ENCODE measurements around the gene COL18A1.

The COL18A1 gene

DNA sequence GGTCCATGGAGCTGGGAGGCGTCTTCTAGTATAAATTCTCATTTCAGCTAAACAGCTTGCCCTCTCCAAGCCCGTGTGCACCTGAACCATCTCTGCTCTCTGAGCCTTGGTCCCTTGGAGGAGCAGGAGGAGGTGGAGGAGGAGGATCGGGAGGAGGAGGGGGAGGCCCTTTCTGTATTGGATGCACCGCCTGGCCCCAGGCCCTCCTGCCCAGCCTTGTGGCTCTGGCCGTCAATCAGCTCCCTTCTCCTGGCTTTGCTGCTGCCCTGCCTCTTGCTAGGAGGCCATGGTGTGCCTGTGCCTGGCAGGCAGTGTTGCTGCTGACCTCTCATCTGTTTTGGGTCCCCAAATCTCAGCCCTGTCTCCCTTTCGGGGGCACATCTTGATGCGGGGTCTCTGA is 9.0 kb downstream of the COL18A1 start:
- TF ChIP-seq POLR2A (IDR thresholded peaks at IDR 0.05; ENCODE audit: low read depth, low read length) = no peak

DNA sequence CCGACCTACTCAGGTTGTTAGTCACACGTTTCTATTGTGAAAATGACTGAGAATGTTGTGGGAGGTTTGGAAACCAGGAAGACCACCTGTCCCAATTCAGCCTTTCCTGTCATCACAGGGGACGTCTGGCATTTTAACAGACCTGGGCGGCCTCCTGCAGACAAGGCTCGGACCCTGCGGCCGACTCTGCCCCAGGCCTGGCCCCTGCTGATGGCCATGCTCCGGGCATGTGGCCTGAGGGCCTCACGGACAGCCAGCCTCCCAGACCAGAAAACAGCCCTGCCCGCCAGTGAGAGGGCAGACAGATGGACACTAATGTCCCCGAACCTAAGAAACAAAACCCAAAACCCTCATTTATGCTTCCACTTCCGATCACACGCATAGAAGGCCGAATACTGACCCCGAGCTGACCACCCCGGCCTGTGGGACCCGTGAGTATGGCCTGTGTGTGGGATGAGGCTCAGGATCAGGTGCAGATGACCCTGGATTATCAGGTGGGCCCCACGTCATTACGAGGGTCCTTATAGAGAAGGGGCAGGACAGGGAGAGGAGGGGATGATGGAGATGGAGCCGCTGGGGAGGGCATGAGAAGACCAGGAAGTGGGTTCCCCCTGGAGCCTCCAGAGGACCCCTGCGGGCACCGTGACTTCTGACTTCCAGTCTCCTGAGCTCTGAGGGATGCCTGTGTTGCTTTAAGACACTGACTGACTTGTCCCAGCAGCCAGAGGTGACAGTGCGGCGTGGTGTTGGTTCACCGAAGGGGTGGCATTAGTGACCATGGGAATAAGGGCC is 9.6 kb downstream of the COL18A1 start:
- TF ChIP-seq POLR2A (IDR thresholded peaks at IDR 0.05; ENCODE audit: low read depth, low read length) = no peak
- no peak for DNase-seq (ENCODE audit: insufficient read length, low spot score)
- no peak for FAIRE-seq

More for the DNA sequence above, 9.0 kb downstream of the COL18A1 start:
- no peak for FAIRE-seq
- no peak for DNase-seq (ENCODE audit: insufficient read length, low spot score)

DNA sequence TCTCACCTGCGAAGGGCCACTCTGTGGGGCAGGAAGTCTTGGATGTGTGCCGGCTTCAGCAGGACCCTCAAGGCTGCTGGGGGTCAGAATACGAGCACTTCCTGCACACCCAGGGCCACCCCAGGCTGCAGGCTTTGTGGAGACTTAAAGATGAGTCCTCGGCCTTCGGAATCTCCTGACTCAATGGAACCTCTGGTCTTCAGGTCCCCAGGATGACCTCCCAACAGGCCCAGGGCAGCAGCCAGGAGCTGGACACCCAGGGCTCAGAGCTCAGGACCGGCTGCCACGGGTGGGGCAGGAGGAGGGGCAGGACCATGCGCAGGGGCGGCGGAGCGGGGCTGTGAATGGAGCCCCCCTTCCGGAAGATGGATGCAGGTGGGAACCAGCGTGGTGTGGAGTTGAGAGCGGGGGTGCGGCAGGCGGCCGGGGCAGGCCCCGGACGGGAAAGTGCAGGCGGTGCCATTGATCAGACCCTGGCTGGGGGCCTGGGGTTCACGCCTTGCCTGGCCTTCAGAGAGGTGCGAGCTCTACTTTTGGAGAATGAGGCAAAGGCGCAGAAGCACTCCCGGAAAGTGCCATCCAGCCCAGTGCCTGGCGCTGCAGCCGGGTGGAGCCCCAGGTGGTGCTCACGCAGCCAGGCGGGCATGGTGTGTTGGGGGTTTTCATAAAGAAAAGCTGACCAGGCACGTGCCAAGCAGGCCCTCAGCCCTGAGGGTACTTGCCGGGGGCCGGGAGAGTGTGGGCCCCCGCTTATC is 10.4 kb downstream of the COL18A1 start:
- TF ChIP-seq POLR2A (IDR thresholded peaks at IDR 0.05; ENCODE audit: low read depth, low read length) = no peak
- FAIRE-seq (no peak), DNase-seq (ENCODE audit: insufficient read length, low spot score) (no peak)

DNA sequence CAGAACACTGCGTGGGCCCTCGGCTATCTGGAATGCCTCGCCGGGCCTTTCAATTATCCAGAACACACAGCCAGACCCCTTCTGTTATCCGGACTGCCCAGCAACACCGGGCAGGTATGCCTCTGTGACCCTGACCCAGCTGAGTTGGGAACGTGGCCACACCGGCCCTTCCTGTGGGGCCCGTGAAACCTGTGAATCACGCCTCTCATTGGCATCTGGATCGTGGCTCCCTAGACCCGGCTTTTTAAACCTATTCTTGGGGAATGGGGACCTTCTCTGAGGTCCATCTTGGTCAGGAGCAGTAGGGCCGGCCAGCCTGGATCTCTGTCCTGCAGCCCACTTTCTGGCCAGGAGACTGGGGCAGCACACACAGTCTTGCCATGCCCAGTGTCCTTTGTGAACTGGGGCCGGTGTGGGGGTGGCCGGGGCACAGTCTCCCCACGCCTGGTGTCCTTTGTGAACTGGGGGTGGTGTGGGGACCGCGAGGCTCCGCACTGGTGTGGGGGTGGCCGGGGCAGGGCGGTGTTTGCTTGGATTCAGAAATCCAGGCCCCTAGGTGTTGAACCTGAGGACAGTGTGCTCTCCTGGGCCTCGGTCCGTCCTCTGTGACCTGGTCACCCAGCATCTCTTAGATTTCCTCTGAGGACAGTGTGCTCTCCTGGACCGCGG is 11.1 kb downstream of the COL18A1 start:
- no peak for TF ChIP-seq POLR2A (IDR thresholded peaks at IDR 0.05; ENCODE audit: low read depth, low read length)
- DNase-seq (ENCODE audit: insufficient read length, low spot score) (no peak), FAIRE-seq (no peak)

DNA sequence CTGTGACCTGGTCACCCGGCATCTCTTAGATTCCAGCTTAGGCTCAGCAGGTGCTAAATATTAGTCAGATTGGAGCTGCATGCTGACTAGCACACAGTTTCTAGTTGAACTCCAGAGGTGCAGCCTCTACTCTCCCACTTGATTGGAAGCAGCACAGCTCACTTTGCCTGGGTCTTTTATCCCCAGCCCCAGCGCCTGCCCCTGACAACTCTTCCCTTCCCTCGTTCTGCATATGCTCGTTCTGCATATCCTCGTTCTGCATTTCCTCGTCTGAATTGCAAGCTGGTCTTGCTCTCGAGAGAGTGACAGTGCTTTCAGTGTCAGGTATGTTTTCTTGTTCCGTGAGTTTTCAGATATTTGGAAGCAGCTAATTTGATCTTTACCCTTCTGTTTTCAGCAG is 11.7 kb downstream of the COL18A1 start:
- DNase-seq (ENCODE audit: insufficient read length, low spot score) (no peak), FAIRE-seq (no peak)
- no peak for TF ChIP-seq POLR2A (IDR thresholded peaks at IDR 0.05; ENCODE audit: low read depth, low read length)

DNA sequence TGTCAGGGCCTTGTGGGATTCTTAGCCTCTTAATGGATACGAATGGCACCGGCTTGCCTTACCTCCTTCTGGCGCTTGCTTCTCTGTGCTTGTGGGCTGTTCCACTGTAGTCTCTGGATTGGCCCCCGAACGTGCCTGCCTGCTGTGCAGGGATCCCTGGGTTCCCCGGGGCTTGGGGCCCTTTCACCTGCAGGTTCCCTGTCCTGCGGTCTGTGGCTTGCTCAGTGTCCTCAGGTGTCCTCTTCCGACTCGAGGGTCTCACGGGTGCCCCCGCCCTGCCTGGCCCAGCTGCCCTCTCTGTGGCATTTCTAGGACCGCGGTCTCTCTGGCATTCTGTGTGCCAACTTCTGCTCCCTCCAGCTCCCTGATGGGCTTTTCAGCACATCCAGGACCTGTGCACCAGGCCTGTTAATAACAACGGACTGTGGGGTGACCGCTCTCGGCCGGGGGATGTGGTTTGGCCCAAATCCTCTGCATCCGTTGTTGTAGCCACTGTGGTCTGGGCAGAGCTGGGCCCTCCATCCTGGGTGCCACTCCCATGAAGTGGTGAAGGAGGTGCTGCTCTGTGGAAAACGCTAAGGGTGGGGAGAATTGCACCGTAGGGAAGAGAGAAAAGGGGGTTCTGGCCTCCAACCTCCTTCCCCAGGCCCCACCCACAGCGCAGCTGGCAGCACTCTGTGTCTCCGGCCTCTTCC is 12.4 kb downstream of the COL18A1 start:
- no peak for TF ChIP-seq POLR2A (IDR thresholded peaks at IDR 0.05; ENCODE audit: low read depth, low read length)
- DNase-seq (ENCODE audit: insufficient read length, low spot score) (no peak), FAIRE-seq (no peak)

DNA sequence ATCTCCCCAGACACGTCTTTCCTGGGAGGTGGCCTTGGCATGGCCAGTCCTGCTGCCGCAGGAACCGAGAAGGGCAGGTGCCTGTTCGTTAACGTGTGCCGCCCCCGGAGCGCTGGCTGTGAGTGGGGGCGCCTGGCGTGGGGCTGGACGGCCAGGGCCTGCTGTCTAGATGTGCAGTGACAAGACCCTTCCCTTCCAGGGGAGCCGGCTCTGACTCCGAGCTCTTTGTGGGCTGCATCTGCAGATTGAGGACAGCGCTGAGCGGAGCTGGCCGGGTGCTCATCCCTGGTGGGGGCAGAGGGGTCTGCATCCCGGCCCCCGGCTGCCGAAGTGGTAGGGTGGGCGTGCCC is 13.0 kb downstream of the COL18A1 start:
- DNase-seq (ENCODE audit: insufficient read length, low spot score) (no peak), FAIRE-seq (no peak)
- no peak for TF ChIP-seq POLR2A (IDR thresholded peaks at IDR 0.05; ENCODE audit: low read depth, low read length)

DNA sequence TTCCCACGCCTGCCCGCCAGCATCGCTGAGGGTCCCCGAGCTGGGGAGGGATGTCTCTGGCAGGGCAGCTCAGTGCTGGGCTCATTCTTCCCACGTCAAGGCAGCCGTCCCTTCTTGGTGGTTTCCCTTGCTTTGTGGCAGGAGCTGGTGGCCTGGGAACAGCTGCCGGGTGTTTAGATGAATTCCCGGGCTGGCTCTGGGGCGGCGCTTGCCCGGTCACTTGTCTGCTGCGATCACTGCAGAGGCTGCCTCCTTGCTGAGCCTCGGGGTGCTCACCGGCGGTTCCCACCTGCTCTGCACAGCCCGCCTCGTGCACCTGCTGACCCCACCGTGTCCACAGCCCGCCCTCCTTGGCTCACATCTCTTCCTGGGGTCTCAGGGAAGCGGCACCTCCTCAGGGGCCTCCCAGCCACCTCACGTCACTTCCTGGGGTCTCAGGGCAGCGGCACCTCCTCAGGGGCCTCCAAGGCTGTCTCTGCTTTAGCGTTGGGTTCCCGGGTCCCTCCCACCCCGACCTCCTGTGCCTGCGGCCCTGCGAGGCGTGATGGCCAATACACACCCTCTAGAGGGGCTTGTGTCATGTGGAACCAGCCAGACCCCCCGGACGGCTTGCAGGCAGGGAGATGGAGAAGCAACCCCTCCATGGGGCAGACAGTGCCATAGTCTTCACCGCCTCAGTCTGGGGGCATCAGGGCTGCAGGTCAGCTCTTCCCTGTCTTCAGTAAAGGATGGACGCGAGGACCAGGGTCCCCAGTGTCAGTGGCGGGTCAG is 13.5 kb downstream of the COL18A1 start:
- TF ChIP-seq POLR2A (IDR thresholded peaks at IDR 0.05; ENCODE audit: low read depth, low read length) = no peak
- DNase-seq (ENCODE audit: insufficient read length, low spot score) = no peak
- FAIRE-seq = no peak

DNA sequence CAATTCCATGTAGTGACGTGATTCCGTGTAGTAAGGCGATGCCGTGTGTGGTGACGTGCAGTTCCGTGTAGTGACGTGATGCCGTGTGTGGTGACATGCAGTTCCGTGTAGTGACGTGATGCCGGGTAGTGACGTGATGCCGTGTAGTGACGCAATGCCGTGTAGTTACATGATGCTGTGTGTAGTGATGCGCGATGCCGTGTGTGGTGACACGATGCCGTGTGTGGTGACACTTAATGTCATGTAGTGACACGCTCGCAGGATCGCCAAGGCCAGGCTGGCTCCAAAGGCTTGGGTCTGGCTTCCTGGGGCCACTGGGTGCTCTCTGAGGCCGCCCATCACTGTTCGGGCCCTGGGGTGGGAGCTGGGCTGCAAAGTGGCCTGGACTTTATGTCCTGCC is 14.2 kb downstream of the COL18A1 start:
- DNase-seq (ENCODE audit: insufficient read length, low spot score) = no peak
- no peak for TF ChIP-seq POLR2A (IDR thresholded peaks at IDR 0.05; ENCODE audit: low read depth, low read length)
- no peak for FAIRE-seq

DNA sequence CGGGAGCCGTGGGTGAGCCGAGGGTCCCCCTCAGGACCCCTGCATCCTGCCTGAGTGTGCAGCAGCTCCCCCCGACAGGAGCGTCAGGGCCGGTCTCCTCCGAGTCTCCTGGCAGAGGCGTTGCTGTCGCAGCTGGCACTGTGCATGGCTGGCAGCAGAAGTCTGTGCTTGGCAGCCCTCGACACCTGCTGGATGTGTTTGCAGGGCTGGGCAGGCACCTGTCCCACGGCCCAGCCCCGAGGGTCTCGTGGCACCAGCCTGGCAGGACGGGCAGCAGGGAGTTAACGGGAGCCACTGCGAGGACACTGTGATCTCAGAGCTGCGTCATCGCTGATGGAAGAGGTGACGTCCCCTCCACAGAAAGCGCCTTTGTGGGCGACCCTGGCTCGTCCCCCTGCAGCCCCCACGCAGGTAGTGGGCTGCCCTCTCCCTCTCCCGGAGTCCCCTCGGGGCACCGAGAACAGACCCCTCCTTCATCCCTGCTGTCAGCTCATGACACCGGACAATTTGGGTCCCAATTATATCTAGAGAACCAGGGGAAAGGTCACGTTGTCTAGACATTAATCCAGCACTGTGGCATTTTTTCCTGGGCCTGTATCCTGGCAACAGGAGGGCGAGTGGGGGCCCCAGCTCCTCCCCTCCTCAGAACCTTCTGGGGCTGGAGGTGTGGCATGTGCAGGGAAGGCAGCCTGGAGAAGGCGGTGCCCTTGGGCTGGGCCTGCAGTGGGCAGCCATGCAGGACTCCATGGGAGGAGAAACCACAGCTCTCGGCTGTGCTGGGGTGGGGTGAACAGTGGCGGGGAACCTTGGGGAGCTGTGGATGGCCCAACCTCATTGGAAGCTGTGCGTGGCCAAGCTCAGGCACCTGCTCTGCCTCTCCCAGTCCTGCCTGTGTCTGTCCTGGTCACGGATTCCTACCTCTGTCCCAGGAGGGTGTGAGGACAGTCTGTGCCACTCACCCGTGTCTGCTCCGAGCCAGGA is 15.4 kb downstream of the COL18A1 start:
- TF ChIP-seq POLR2A (IDR thresholded peaks at IDR 0.05; ENCODE audit: low read depth, low read length) = no peak
- DNase-seq (ENCODE audit: insufficient read length, low spot score) (no peak), FAIRE-seq (no peak)

DNA sequence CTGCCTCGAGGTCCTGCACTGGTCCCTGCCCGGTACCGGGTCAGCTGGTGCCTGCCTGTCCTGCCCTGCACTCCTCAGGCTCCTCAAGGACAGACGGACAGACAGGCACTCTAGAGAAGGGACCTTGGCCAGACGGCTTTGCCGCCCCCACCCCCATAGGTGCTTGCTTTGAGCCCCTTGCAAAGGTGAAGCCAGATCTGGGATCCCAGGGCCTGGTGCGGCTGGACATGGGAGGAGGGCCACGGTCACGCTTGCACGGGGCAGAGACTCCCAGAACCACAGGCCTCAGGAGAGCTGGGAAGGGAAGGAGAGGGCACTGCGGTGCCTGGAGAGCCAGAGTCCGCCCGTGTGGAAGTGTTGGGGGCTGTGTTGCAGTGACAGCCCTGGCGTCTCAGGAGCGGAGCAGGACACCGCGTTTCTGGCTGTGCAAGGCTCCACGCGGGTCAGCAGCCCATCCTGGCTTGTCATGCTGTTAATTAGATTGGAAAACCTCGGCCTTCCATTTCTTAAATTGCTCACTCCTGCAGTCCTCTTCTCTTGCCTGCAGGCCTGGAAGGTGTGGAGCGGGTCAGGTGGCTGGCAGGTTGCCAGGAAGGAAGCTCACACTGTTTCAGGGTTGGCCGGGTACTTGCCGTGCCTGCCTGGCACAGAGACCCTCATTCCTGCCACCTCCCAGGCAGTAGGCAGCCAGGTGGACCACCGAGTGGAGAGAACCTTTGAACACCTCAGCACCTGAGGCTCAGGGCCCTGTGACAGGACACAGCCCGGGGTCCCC is 16.3 kb downstream of the COL18A1 start:
- no peak for FAIRE-seq
- no peak for DNase-seq (ENCODE audit: insufficient read length, low spot score)

More for the DNA sequence above, 16.3 kb downstream of the COL18A1 start:
- no peak for TF ChIP-seq POLR2A (IDR thresholded peaks at IDR 0.05; ENCODE audit: low read depth, low read length)
